Stimulated activated CD4-positive, alpha-beta T cell treated with anti-CD3 and anti-CD28 coated beads, Interleukin-1b, Interleukin-23, amount 100 ng/mL, for 1 hour (primary cell): Measurements from ENCODE around the gene CIZ1.
"Not testable (repeated sequence)": the region's sequence is repeated elsewhere in the genome, so short reads cannot be mapped to it uniquely, and the experiment has no call there.

ENCODE experiments used
- DNase-seq, 2 donors: peaks; one replicate each; pipeline ENCODE4 v3.0.0-alpha.2; 2020; ENCODE audit warnings: low read depth in 2 of 2

The CIZ1 gene

GRCh38 chr9:128191406-128192046 lies at the start of gene CIZ1:
Gene CIZ1 (minus strand): TSS chr9:128191572. CDS start chr9:128190857, 715 bp downstream.
- peak; percentile 41 to 46 for DNase-seq

GRCh38 chr9:128233817-128234406 lies 42.5 kb upstream of the CIZ1 start:
- no peak for DNase-seq

- no peak for DNase-seq
Observed at GRCh38 chr9:128232528-128233428, 41.4 kb upstream of the CIZ1 start.

- no peak for DNase-seq
Observed at GRCh38 chr9:128231638-128232527, 40.5 kb upstream of the CIZ1 start.

- not testable (repeated sequence) for DNase-seq
Observed at GRCh38 chr9:128230897-128231296, 39.5 kb upstream of the CIZ1 start.

- no peak for DNase-seq
Observed at GRCh38 chr9:128226412-128226801, 35.0 kb upstream of the CIZ1 start.

- DNase-seq = no peak
Observed at GRCh38 chr9:128225770-128226411, 34.5 kb upstream of the CIZ1 start.

- no peak for DNase-seq
Observed at GRCh38 chr9:128224877-128225276, 33.5 kb upstream of the CIZ1 start.

GRCh38 chr9:128222880-128223670 lies 31.7 kb upstream of the CIZ1 start:
- DNase-seq = no peak

GRCh38 chr9:128222026-128222425 lies 30.7 kb upstream of the CIZ1 start:
- DNase-seq = no peak

GRCh38 chr9:128219831-128220230 lies 28.5 kb upstream of the CIZ1 start:
- DNase-seq = no peak

- peak; percentile 70 to 90 for DNase-seq
Observed at GRCh38 chr9:128218518-128219389, 27.4 kb upstream of the CIZ1 start.

- DNase-seq = no peak
Observed at GRCh38 chr9:128218172-128218517, 26.8 kb upstream of the CIZ1 start.

GRCh38 chr9:128216781-128217553 lies 25.6 kb upstream of the CIZ1 start:
- DNase-seq = no peak

- DNase-seq = no peak
Observed at GRCh38 chr9:128215491-128216409, 24.4 kb upstream of the CIZ1 start.

GRCh38 chr9:128214571-128215490 lies 23.5 kb upstream of the CIZ1 start:
- no peak for DNase-seq
